Uterus (tissue), 4 donors: ENCODE data around the gene EIF3I. TPM values are rescaled to one million over a fixed set of nuclear protein-coding genes. Genes with fewer than 3 reads are reported as not detected.

Source experiments
- DNase-seq, 2 donors: peaks; one replicate each; pipeline ENCODE4 v3.0.0-alpha.2; 2019 to 2020
- H3K27ac ChIP-seq, 2 donors: fragments of 200-600 bp; sonication (generic); 1 replicate in 1 of 2; 2 replicates in 1 of 2; pipeline ENCODE4 v1.5.1; 2016 to 2018
- H3K27me3 ChIP-seq, 2 donors: fragments of 200-600 bp; sonication (generic); one replicate each; pipeline ENCODE4 v1.5.1; 2018 to 2019; ENCODE audit warnings: control low read depth in 1 of 2
- H3K36me3 ChIP-seq, 2 donors: fragments of 200-600 bp; sonication (generic); one replicate each; pipeline ENCODE4 v1.5.1; 2019; ENCODE audit warnings: control low read depth in 1 of 2
- H3K4me1 ChIP-seq, 2 donors: fragments of 200-600 bp; sonication (generic); one replicate each; pipeline ENCODE4 v1.5.1; 2018 to 2019; ENCODE audit warnings: control low read depth in 1 of 2
- H3K4me3 ChIP-seq, 2 donors: fragments of 200-600 bp; sonication (generic); 1 replicate in 1 of 2; 2 replicates in 1 of 2; pipeline ENCODE4 v1.5.1; 2018 to 2019; ENCODE audit warnings: mild to moderate bottlenecking in 1 of 2
- H3K9me3 ChIP-seq, 2 donors: fragments of 200-600 bp; sonication (generic); one replicate each; pipeline ENCODE4 v1.5.1; 2019; ENCODE audit warnings: control low read depth in 1 of 2
- CTCF ChIP-seq, 4 experiments: fragments of 200-600 bp in 2 of 4; fragments of 450-650 bp in 2 of 4; sonication (generic) in 2 of 4; IDR thresholded peaks; one replicate each; pipeline ENCODE4 v1.5.1; 2016 to 2019; ENCODE audit warnings: antibody characterized with exemption in 4 of 4, mild to moderate bottlenecking in 2 of 4, moderate library complexity in 1 of 4
- POLR2A ChIP-seq, 2 donors: fragments of 450-650 bp; IDR thresholded peaks; one replicate each; pipeline ENCODE4 v1.6.1; 2016; ENCODE audit warnings: antibody characterized with exemption in 2 of 2, mild to moderate bottlenecking in 1 of 2, moderate library complexity in 1 of 2
- intact Hi-C: fragments of 100-400 bp; cut with DNase I; formaldehyde crosslinking; loops from one replicate; pipeline ENCODE4 v1.15.1; 2023; ENCODE audit warnings: low total_unique reads
- total RNA-seq, 4 donors: library from RNA; depleted of rRNA in 3 of 4; stranded (reverse); fragments of >200 nt in 3 of 4; gene quantifications; one replicate each; pipeline versions ENCODE4 v1.1.0 to v1.2.4, GENCODE V29; 2014 to 2023
- donor health status: DM: yes; HTN: yes; CAD: no.

Gene EIF3I
- total RNA-seq, 4 donors from 2014 or later = 111 to 246 (median 143) TPM

GRCh38 chr1:32192220-32192948 is 29.8 kb upstream of the EIF3I start:
- Histone ChIP-seq H3K36me3 (no peaks in the 10 kb centered on the region), H3K4me1 (no peaks in the 10 kb centered on the region), H3K27me3 (no peaks in the 10 kb centered on the region), H3K4me3 (no peak overlapping the region), H3K27ac (no peak overlapping the region), H3K9me3 (no peaks in the 10 kb centered on the region)
- TF ChIP-seq POLR2A (IDR thresholded peaks at IDR 0.05) (no peak), CTCF (IDR thresholded peaks at IDR 0.05) (no peak)
- DNase-seq = no peak
- intact Hi-C loops = no loop called here

- DNase-seq = no peak
- Histone ChIP-seq H3K27me3 (no peaks in the 10 kb centered on the region), H3K9me3 (no peaks in the 10 kb centered on the region), H3K36me3 (no peaks in the 10 kb centered on the region), H3K4me1 (peaks cover 0 to 7% of the 10 kb centered on the region in 2 donors), H3K4me3 (no peak overlapping the region), H3K27ac (no peak overlapping the region)
- TF ChIP-seq CTCF (IDR thresholded peaks at IDR 0.05) (no peak), POLR2A (IDR thresholded peaks at IDR 0.05) (no peak)
- intact Hi-C loops = no loop called here
These were observed 27.2 kb upstream of the EIF3I start for GRCh38 chr1:32194984-32195383.

GRCh38 chr1:32195531-32195930 is 26.7 kb upstream of the EIF3I start:
- Histone ChIP-seq H3K36me3 (no peaks in the 10 kb centered on the region), H3K4me3 (no peak overlapping the region), H3K4me1 (peaks cover 0 to 7% of the 10 kb centered on the region in 2 donors), H3K27ac (no peak overlapping the region), H3K9me3 (no peaks in the 10 kb centered on the region), H3K27me3 (no peaks in the 10 kb centered on the region)
- intact Hi-C loops = no loop called here
- TF ChIP-seq POLR2A (IDR thresholded peaks at IDR 0.05) (no peak), CTCF (IDR thresholded peaks at IDR 0.05) (no peak)
- no peak for DNase-seq

GRCh38 chr1:32195972-32196823 is 26.0 kb upstream of the EIF3I start:
- Histone ChIP-seq H3K4me1 (peaks cover 0 to 7% of the 10 kb centered on the region in 2 donors), H3K36me3 (no peaks in the 10 kb centered on the region)
- DNase-seq = no peak

More at GRCh38 chr1:32195972-32196823, 26.0 kb upstream of the EIF3I start:
- Histone ChIP-seq H3K27ac (no peak overlapping the region), H3K27me3 (no peaks in the 10 kb centered on the region), H3K9me3 (no peaks in the 10 kb centered on the region), H3K4me3 (no peak overlapping the region)
- intact Hi-C loops = no loop called here
- TF ChIP-seq CTCF (IDR thresholded peaks at IDR 0.05) (no peak), POLR2A (IDR thresholded peaks at IDR 0.05) (no peak)
